ENCODE measurements around the gene CBX3. TPM values are rescaled to one million over a fixed set of nuclear protein-coding genes. Genes with fewer than 3 reads are reported as not detected.
"Not testable (repeated sequence)": the region's sequence is repeated elsewhere in the genome, so short reads cannot be mapped to it uniquely, and the experiment has no call there.

CBX3 gene
- total RNA-seq, 1 donor from 2014 or later, result 48.0 TPM

DNA sequence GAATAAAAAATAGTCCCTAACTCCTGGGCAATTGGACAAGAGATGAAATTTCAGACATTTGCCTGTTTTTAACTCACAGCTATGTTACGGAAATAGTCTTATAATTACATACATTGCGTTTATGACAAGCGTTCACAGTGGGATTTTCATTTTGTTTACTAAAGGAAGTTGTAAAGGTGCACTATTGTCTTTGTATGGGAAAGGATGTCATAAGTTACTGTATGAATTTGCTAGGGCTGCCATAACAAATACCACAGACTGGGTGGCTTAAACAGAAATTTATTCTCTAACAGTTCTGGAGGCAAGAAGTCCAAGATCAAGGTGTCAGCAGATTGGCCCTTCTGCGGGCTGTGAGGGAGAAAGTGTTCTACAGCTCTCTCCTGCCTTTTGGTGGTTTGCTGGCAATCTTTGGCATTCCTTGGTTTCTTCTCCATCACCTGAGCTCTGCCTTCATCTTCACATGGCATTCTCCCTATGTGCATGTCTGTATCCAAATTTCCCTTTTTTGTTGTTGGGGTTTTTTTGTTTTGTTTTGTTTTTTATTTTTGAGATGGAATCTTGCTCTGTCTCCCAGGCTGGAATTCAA lies 43.9 kb upstream of the CBX3 start:
- no peak overlapping the region for H3K9ac ChIP-seq (ENCODE audit: low read depth in 1 of 3, low read length in 3 of 3)
- H3K9me3 ChIP-seq (ENCODE audit: control insufficient read depth in 3 of 3, low read length in 3 of 3), result no peaks in the 10 kb centered on the region
- peaks cover 0 to 8% (median 5%) of the 10 kb centered on the region in 3 donors for H3K4me1 ChIP-seq (ENCODE audit: control insufficient read depth in 3 of 3, insufficient read depth in 3 of 3, low read length in 3 of 3)
- H3K4me3 ChIP-seq (ENCODE audit: low read length in 3 of 3), result no peak overlapping the region
- no peak overlapping the region for H3K27ac ChIP-seq (ENCODE audit: low read depth, low read length)
- H3K36me3 ChIP-seq (ENCODE audit: control insufficient read depth in 3 of 3, insufficient read depth in 3 of 3, low read length in 3 of 3), result no peaks in the 10 kb centered on the region
- H3K27me3 ChIP-seq (ENCODE audit: control insufficient read depth in 3 of 3, insufficient read depth in 3 of 3, low read length in 3 of 3), result peaks cover 15 to 33% (median 26%) of the 10 kb centered on the region in 3 donors

- no peak overlapping the region for H3K27ac ChIP-seq (ENCODE audit: low read depth, low read length)
- no peak overlapping the region for H3K4me3 ChIP-seq (ENCODE audit: low read length in 3 of 3)
- H3K36me3 ChIP-seq (ENCODE audit: control insufficient read depth in 3 of 3, insufficient read depth in 3 of 3, low read length in 3 of 3), result no peaks in the 10 kb centered on the region
- no peak overlapping the region for H3K9ac ChIP-seq (ENCODE audit: low read depth in 1 of 3, low read length in 3 of 3)
- no peaks in the 10 kb centered on the region for H3K9me3 ChIP-seq (ENCODE audit: control insufficient read depth in 3 of 3, low read length in 3 of 3)
- H3K27me3 ChIP-seq (ENCODE audit: control insufficient read depth in 3 of 3, insufficient read depth in 3 of 3, low read length in 3 of 3), result peaks cover 3 to 18% (median 13%) of the 10 kb centered on the region in 3 donors
- H3K4me1 ChIP-seq (ENCODE audit: control insufficient read depth in 3 of 3, insufficient read depth in 3 of 3, low read length in 3 of 3), result peaks cover 0 to 3% (median 0%) of the 10 kb centered on the region in 3 donors
These were observed 42.3 kb upstream of the CBX3 start for GRCh38 chr7:26159243-26159642.

DNA sequence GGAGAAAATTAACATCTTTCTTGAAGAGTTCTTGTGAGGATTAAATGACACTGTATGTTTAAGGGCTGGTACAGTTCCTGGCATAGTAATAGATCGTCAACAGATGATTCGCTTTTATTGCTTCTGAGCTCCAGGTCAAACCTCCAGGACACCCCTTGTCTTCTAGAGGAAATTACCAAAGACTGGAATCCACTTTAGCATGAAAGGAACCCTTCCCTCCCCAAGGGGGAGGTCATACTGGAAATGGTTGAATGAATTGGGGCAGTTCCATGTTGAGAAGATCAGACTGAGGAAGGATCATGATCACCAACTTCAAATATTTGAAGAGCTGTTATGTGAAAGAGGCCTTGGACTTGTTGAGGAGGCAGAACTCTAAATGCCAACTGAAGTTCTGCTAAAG lies 40.6 kb upstream of the CBX3 start:
- Histone ChIP-seq H3K4me1 (ENCODE audit: control insufficient read depth in 3 of 3, insufficient read depth in 3 of 3, low read length in 3 of 3) (no peaks in the 10 kb centered on the region), H3K36me3 (ENCODE audit: control insufficient read depth in 3 of 3, insufficient read depth in 3 of 3, low read length in 3 of 3) (no peaks in the 10 kb centered on the region), H3K27ac (ENCODE audit: low read depth, low read length) (no peak overlapping the region), H3K4me3 (ENCODE audit: low read length in 3 of 3) (no peak overlapping the region), H3K9me3 (ENCODE audit: control insufficient read depth in 3 of 3, low read length in 3 of 3) (no peaks in the 10 kb centered on the region), H3K9ac (ENCODE audit: low read depth in 1 of 3, low read length in 3 of 3) (no peak overlapping the region), H3K27me3 (ENCODE audit: control insufficient read depth in 3 of 3, insufficient read depth in 3 of 3, low read length in 3 of 3) (peaks cover 0 to 6% (median 1%) of the 10 kb centered on the region in 3 donors)

GRCh38 chr7:26162431-26162830 lies 39.1 kb upstream of the CBX3 start:
- Histone ChIP-seq H3K4me3 (ENCODE audit: low read length in 3 of 3) (no peak overlapping the region), H3K9ac (ENCODE audit: low read depth in 1 of 3, low read length in 3 of 3) (no peak overlapping the region)

DNA sequence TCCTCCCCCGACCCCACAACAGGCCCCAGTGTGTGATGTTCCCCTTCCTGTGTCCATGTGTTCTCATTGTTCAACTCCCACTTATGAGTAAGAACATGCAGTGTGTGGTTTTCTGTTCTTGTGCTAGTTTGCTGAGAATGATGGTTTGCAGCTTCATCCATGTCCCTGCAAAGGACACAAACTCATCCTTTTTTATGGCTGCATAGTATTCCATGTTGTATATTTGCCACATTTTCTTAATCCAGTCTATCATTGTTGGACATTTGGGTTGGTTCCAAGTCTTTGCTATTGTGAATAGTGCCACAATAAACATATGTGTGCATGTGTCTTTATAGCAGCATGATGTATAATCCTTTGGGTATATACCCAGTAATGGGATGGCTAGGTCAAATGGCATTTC lies 37.7 kb upstream of the CBX3 start:
- not testable (repeated sequence) for H3K9ac ChIP-seq (ENCODE audit: low read depth in 1 of 3, low read length in 3 of 3); H3K4me3 ChIP-seq (ENCODE audit: low read length in 3 of 3); H3K27ac ChIP-seq (ENCODE audit: low read depth, low read length); H3K27me3 ChIP-seq (ENCODE audit: control insufficient read depth in 3 of 3, insufficient read depth in 3 of 3, low read length in 3 of 3); H3K36me3 ChIP-seq (ENCODE audit: control insufficient read depth in 3 of 3, insufficient read depth in 3 of 3, low read length in 3 of 3); H3K9me3 ChIP-seq (ENCODE audit: control insufficient read depth in 3 of 3, low read length in 3 of 3); H3K4me1 ChIP-seq (ENCODE audit: control insufficient read depth in 3 of 3, insufficient read depth in 3 of 3, low read length in 3 of 3)

More at GRCh38 chr7:26162431-26162830, 39.1 kb upstream of the CBX3 start:
- no peaks in the 10 kb centered on the region for H3K4me1 ChIP-seq (ENCODE audit: control insufficient read depth in 3 of 3, insufficient read depth in 3 of 3, low read length in 3 of 3)
- H3K27me3 ChIP-seq (ENCODE audit: control insufficient read depth in 3 of 3, insufficient read depth in 3 of 3, low read length in 3 of 3), result no peaks in the 10 kb centered on the region
- no peaks in the 10 kb centered on the region for H3K36me3 ChIP-seq (ENCODE audit: control insufficient read depth in 3 of 3, insufficient read depth in 3 of 3, low read length in 3 of 3)
- no peak overlapping the region for H3K27ac ChIP-seq (ENCODE audit: low read depth, low read length)
- no peaks in the 10 kb centered on the region for H3K9me3 ChIP-seq (ENCODE audit: control insufficient read depth in 3 of 3, low read length in 3 of 3)

DNA sequence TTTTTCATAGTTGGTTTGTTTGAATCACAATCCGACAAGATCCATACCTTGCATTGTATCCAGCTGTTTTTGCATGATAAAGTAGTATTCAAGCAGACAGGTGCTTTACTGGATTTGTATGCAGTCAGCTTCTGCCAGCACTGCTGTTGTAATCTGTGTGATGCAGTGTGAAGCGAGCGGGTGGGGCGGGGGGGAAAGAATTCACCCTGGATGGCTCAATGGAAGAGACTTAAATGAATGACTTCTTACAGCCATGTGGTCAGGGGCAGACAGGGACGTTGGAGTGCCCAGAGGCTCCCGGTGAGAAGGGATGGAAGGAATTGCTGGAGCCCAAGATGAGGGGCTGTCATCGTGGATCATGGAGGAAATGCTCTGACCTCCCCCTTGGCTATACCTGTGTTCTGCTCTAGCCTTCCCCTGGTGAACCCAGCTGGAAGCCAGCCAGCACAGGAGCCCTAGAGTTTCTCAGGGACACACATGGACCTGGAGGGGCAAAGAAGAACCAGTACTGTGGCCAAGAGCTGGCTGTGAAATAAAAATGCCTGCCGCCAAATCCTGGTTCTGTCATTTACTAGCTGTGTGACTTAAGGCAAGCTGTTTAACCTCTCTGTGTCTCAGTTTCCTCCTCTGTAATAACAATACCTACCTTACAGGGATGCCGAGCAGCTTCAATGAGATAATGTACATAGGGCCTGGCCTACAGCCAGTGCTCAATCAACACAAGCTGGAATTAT lies 35.4 kb upstream of the CBX3 start:
- no peak overlapping the region for H3K9ac ChIP-seq (ENCODE audit: low read depth in 1 of 3, low read length in 3 of 3)
- no peaks in the 10 kb centered on the region for H3K4me1 ChIP-seq (ENCODE audit: control insufficient read depth in 3 of 3, insufficient read depth in 3 of 3, low read length in 3 of 3)
- peaks cover 8 to 24% (median 11%) of the 10 kb centered on the region in 3 donors for H3K36me3 ChIP-seq (ENCODE audit: control insufficient read depth in 3 of 3, insufficient read depth in 3 of 3, low read length in 3 of 3)
- H3K27ac ChIP-seq (ENCODE audit: low read depth, low read length), result no peak overlapping the region
- H3K9me3 ChIP-seq (ENCODE audit: control insufficient read depth in 3 of 3, low read length in 3 of 3), result no peaks in the 10 kb centered on the region
- no peaks in the 10 kb centered on the region for H3K27me3 ChIP-seq (ENCODE audit: control insufficient read depth in 3 of 3, insufficient read depth in 3 of 3, low read length in 3 of 3)
- no peak overlapping the region for H3K4me3 ChIP-seq (ENCODE audit: low read length in 3 of 3)

DNA sequence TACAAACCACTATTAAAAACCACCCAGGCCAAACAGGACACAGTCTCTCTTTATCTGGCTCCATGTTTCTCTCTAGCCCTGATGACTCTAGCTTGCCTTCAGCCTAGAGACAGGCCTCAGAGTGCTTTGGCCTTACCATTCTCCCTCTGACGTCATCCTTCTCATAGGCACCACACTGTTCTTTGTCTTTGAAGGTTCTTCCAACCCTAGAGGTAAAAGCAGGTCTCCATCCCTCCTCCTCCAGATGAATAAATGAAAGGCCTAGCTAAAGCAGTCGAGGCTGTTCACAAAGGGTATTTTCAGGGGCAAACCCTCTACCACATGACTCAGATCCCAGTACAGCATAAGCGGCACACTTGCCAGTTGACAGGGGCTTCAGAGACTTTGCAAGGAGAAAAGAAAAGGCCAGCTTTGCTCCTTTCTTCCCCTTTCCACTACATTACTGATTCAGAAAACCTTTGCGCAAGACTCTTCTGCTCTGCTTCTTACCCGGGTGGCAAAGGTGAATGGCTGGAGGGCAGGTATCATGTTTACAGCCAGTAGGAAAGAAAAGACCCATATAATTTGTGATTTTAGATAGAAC lies 34.8 kb upstream of the CBX3 start:
- Histone ChIP-seq H3K27me3 (ENCODE audit: control insufficient read depth in 3 of 3, insufficient read depth in 3 of 3, low read length in 3 of 3) (no peaks in the 10 kb centered on the region), H3K4me1 (ENCODE audit: control insufficient read depth in 3 of 3, insufficient read depth in 3 of 3, low read length in 3 of 3) (no peaks in the 10 kb centered on the region), H3K27ac (ENCODE audit: low read depth, low read length) (no peak overlapping the region), H3K9me3 (ENCODE audit: control insufficient read depth in 3 of 3, low read length in 3 of 3) (no peaks in the 10 kb centered on the region), H3K4me3 (ENCODE audit: low read length in 3 of 3) (no peak overlapping the region), H3K36me3 (ENCODE audit: control insufficient read depth in 3 of 3, insufficient read depth in 3 of 3, low read length in 3 of 3) (peaks cover 8 to 24% (median 13%) of the 10 kb centered on the region in 3 donors), H3K9ac (ENCODE audit: low read depth in 1 of 3, low read length in 3 of 3) (peak overlapping the region in 1 of 3 donors; percentile 29)

DNA sequence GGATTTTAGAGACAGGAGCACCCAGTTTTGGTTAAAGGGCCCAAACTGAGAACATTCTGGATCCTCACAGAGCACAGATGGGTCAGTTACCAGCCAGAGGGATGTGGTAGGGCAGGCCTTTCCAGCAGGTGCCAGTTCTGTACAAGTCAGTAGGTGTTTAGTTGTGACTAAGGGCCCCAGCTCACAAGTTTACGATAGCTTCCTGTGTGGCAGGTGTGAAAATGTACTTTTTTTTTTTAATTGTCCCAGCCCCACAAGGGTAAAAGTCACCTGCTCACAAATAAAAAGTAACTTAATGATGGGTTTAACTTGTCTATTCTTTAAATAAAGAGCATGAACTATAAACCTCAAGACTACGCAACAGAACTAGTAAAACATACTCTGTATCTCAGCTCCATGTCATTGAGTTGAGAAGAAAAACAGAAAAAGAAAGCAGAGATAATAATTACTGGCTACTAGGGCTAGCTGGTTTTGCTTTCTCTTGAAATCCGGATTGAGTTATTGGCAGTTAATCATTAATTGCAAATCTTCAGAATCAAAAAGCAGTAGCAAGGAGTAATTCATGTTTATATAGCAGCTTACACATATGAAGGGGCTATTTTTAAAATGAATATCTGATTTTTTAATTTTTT lies 34.1 kb upstream of the CBX3 start:
- H3K27ac ChIP-seq (ENCODE audit: low read depth, low read length), result no peak overlapping the region
- H3K9me3 ChIP-seq (ENCODE audit: control insufficient read depth in 3 of 3, low read length in 3 of 3), result no peaks in the 10 kb centered on the region
- H3K4me1 ChIP-seq (ENCODE audit: control insufficient read depth in 3 of 3, insufficient read depth in 3 of 3, low read length in 3 of 3), result no peaks in the 10 kb centered on the region
- peaks cover 8 to 24% (median 13%) of the 10 kb centered on the region in 3 donors for H3K36me3 ChIP-seq (ENCODE audit: control insufficient read depth in 3 of 3, insufficient read depth in 3 of 3, low read length in 3 of 3)
- H3K27me3 ChIP-seq (ENCODE audit: control insufficient read depth in 3 of 3, insufficient read depth in 3 of 3, low read length in 3 of 3), result no peaks in the 10 kb centered on the region
- no peak overlapping the region for H3K9ac ChIP-seq (ENCODE audit: low read depth in 1 of 3, low read length in 3 of 3)
- H3K4me3 ChIP-seq (ENCODE audit: low read length in 3 of 3), result no peak overlapping the region

- Histone ChIP-seq H3K9me3 (ENCODE audit: control insufficient read depth in 3 of 3, low read length in 3 of 3) (no peaks in the 10 kb centered on the region), H3K4me3 (ENCODE audit: low read length in 3 of 3) (no peak overlapping the region), H3K9ac (ENCODE audit: low read depth in 1 of 3, low read length in 3 of 3) (no peak overlapping the region), H3K4me1 (ENCODE audit: control insufficient read depth in 3 of 3, insufficient read depth in 3 of 3, low read length in 3 of 3) (no peaks in the 10 kb centered on the region), H3K27me3 (ENCODE audit: control insufficient read depth in 3 of 3, insufficient read depth in 3 of 3, low read length in 3 of 3) (no peaks in the 10 kb centered on the region), H3K27ac (ENCODE audit: low read depth, low read length) (no peak overlapping the region), H3K36me3 (ENCODE audit: control insufficient read depth in 3 of 3, insufficient read depth in 3 of 3, low read length in 3 of 3) (peaks cover 8 to 24% (median 13%) of the 10 kb centered on the region in 3 donors)
These were observed 33.0 kb upstream of the CBX3 start for GRCh38 chr7:26168458-26169023.
